ENCODE measurements around the gene RAB11FIP4.
A peak's percentile ranks its signal among the peaks of the same experiment; 100 is the strongest.

RAB11FIP4 gene

GRCh38 chr17:31550389-31551056, 159.0 kb downstream of the RAB11FIP4 start:
- no peak for DNase-seq

GRCh38 chr17:31552568-31552967, 161.1 kb downstream of the RAB11FIP4 start:
- no peak for DNase-seq

- DNase-seq = no peak
Measured at GRCh38 chr17:31553506-31553905, 162.0 kb downstream of the RAB11FIP4 start.

- DNase-seq = no peak
Measured at GRCh38 chr17:31554930-31555329, 163.5 kb downstream of the RAB11FIP4 start.

GRCh38 chr17:31556969-31557645, 165.6 kb downstream of the RAB11FIP4 start:
- DNase-seq = no peak

GRCh38 chr17:31558748-31559583, 167.5 kb downstream of the RAB11FIP4 start:
- peak; percentile 76 for DNase-seq

- no peak for DNase-seq
Measured at GRCh38 chr17:31559584-31560501, 168.4 kb downstream of the RAB11FIP4 start.

GRCh38 chr17:31560616-31561235, 169.3 kb downstream of the RAB11FIP4 start:
- no peak for DNase-seq

- DNase-seq = no peak
Measured at GRCh38 chr17:31561469-31562375, 170.2 kb downstream of the RAB11FIP4 start.

GRCh38 chr17:31562376-31562840, 170.9 kb downstream of the RAB11FIP4 start:
- DNase-seq = no peak

- no peak for DNase-seq
Measured at GRCh38 chr17:31564291-31564690, 172.8 kb downstream of the RAB11FIP4 start.

- no peak for DNase-seq
Measured at GRCh38 chr17:31564883-31565301, 173.4 kb downstream of the RAB11FIP4 start.

GRCh38 chr17:31565652-31566051, 174.2 kb downstream of the RAB11FIP4 start:
- DNase-seq = no peak

- DNase-seq = no peak
Measured at GRCh38 chr17:31566247-31566991, 174.9 kb downstream of the RAB11FIP4 start.

- DNase-seq = no peak
Measured at GRCh38 chr17:31566992-31567373, 175.5 kb downstream of the RAB11FIP4 start.

- no peak for DNase-seq
Measured at GRCh38 chr17:31568121-31568520, 176.6 kb downstream of the RAB11FIP4 start.

- DNase-seq = no peak
Measured at GRCh38 chr17:31568539-31568938, 177.1 kb downstream of the RAB11FIP4 start.

GRCh38 chr17:31570231-31570630, 178.8 kb downstream of the RAB11FIP4 start:
- DNase-seq = no peak

- DNase-seq = no peak
Measured at GRCh38 chr17:31570951-31571892, 179.7 kb downstream of the RAB11FIP4 start.

Data from CD4-positive, alpha-beta T cell treated with Interleukin-6 for 4 hours (primary cell).